Heart right ventricle (tissue), 16 donors: ENCODE data around the gene SCAMP3. TPM values are rescaled to one million over a fixed set of nuclear protein-coding genes. Genes with fewer than 3 reads are reported as not detected.

ENCODE experiments used
- ATAC-seq, 8 donors: fragments of 200-7000 bp; cut with Tn5 transposase; one replicate each; pipeline ENCODE4 v1.9.1; 2020; ENCODE audit warnings: mild to moderate bottlenecking in 8 of 8, moderate library complexity in 8 of 8, moderate number of reproducible peaks in 1 of 8
- DNase-seq, 2 donors: peaks; one replicate each; pipeline ENCODE4 v3.0.0-alpha.2; 2020
- H3K27ac ChIP-seq, 10 donors: fragments of 200-600 bp; sonication (generic) in 2 of 10; one replicate each; pipeline versions ENCODE4 v1.5.0 to v1.8.0; 2020 to 2022; ENCODE audit warnings: mild to moderate bottlenecking in 3 of 10
- H3K27me3 ChIP-seq, 7 donors: fragments of 200-600 bp; one replicate each; pipeline ENCODE4 v1.8.0; 2021 to 2022; ENCODE audit warnings: mild to moderate bottlenecking in 2 of 7
- H3K36me3 ChIP-seq, 9 donors: fragments of 200-600 bp; sonication (generic) in 1 of 9; one replicate each; pipeline versions ENCODE4 v1.5.0 to v1.8.0; 2020 to 2022; ENCODE audit warnings: mild to moderate bottlenecking in 2 of 9
- H3K4me1 ChIP-seq, 9 donors: fragments of 200-600 bp; sonication (generic) in 1 of 9; one replicate each; pipeline versions ENCODE4 v1.5.0 to v1.8.0; 2020 to 2022; ENCODE audit warnings: mild to moderate bottlenecking in 4 of 9
- H3K4me3 ChIP-seq, 10 donors: fragments of 200-600 bp; sonication (generic) in 2 of 10; one replicate each; pipeline versions ENCODE4 v1.5.0 to v1.8.0; 2020 to 2022; ENCODE audit warnings: mild to moderate bottlenecking in 7 of 10, moderate library complexity in 2 of 10
- H3K9me3 ChIP-seq, 11 donors: fragments of 200-600 bp in 10 of 11; sonication (generic) in 2 of 11; one replicate each; pipeline versions ENCODE4 v1.5.0 to v1.8.0; 2013 to 2022; ENCODE audit warnings: mild to moderate bottlenecking in 2 of 11, control low read depth in 1 of 11, moderate library complexity in 1 of 11
- CTCF ChIP-seq, 9 donors: fragments of 200-600 bp; sonication (generic) in 2 of 9; IDR thresholded peaks; one replicate each; pipeline versions ENCODE4 v1.5.0 to v1.8.0; 2021 to 2022; ENCODE audit warnings: antibody characterized with exemption in 9 of 9, mild to moderate bottlenecking in 5 of 9, moderate library complexity in 1 of 9
- WGBS, 2 donors: extraction: QIAGEN DNeasy Blood & Tissue Kit; methylation state at CpG; one replicate each; pipeline ENCODE4 v1.1.7; 2013; ENCODE audit warnings: inconsistent platforms in 1 of 2; 5-methylcytosine and 5-hydroxymethylcytosine counted together
- intact Hi-C, 10 donors: fragments of 100-400 bp; cut with DNase I; formaldehyde crosslinking; loops; one replicate each; pipeline versions ENCODE4 v1.11.1 to v1.14.2; 2022
- polyA plus RNA-seq, 2 donors: library from polyadenylated mRNA; stranded (reverse); fragments of 200-250 nt; gene quantifications; one replicate each; pipeline ENCODE4 v1.2.3, GENCODE V29; 2013
- total RNA-seq, 10 donors: library from RNA; stranded (reverse); fragmentation: NEBNext Ultra II Directional in 3 of 10; extraction: Animal tissue kit (Norgen Biotek cat#: 25700) in 3 of 10; gene quantifications; one replicate each; pipeline versions ENCODE4 v1.2.1 to v1.2.4, GENCODE V29; 2021 to 2023
- donor health status: Arrhythmogenic right ventricular cardiomyopathy.
- donor health status: ischemic (EF 13 %, LVEDD 7.1; RV severe dilation, severe dysfunction).
- donor health status: healthy with polysubstance abuse.
- donor health status: DM: no; HTN: yes; CAD: no.
- donor health status: DM: no; HTN: no; CAD: no.
- donor health status: ischemic (EF 25% LVEDD 6.9; RV normal size, moderate dysfunction).
- donor health status: ischemic (EF 25% LVEDD 5.7; RV mildly dilated, moderate dysfunction).
- donor health status: healthy.
- donor health status: DM: yes; HTN: yes; CAD: no.
- donor health status: Ischemic cardiomyopathy.
- donor health status: ischemic (EF 35%, LVEDD 5.7; RV mildly dilated, moderate dysfunction).
- donor health status: nonischemic (EF 11% LVEDD 7.7; RV severe dilation, severe dysfunction).
- donor health status: DM: yes; HTN: yes; CAD: no.
- donor health status: PGD.
- donor health status: ischemic (EF 29% LVEDD 5.4; RV normal size, mild dysfunction).
- donor health status: nonischemic (EF 23%, LVEDD 6.1; RV moderate dilation, normal function).

The SCAMP3 gene
- total and polyA plus RNA-seq, 12 donors, result 47.9 to 109 (median 60.1) TPM

GRCh38 chr1:155284476-155284875, 22.3 kb upstream of the SCAMP3 start:
- DNase-seq, result no peak
- no peak for ATAC-seq
- no peaks in the 10 kb centered on the region for H3K27me3 ChIP-seq
- no peaks in the 10 kb centered on the region for H3K36me3 ChIP-seq
- H3K4me3 ChIP-seq, result no peak overlapping the region
- no peak for TF ChIP-seq CTCF (IDR thresholded peaks at IDR 0.05)
- 92 to 94% methylated on average over 12 of the region's 12 CpGs for WGBS, 2 donors
- no peaks in the 10 kb centered on the region for H3K9me3 ChIP-seq
- no peaks in the 10 kb centered on the region for H3K4me1 ChIP-seq
- intact Hi-C loops, result no loop called here
- H3K27ac ChIP-seq, result no peak overlapping the region

- no peak for DNase-seq
- WGBS, 2 donors, result 93 to 96% methylated on average over 29 of the region's 29 CpGs
- Histone ChIP-seq H3K27me3 (no peaks in the 10 kb centered on the region), H3K27ac (no peak overlapping the region), H3K4me3 (no peak overlapping the region), H3K4me1 (peaks cover 0 to 13% (median 10%) of the 10 kb centered on the region in 9 donors), H3K9me3 (no peaks in the 10 kb centered on the region), H3K36me3 (no peaks in the 10 kb centered on the region)
- intact Hi-C loops, result no loop called here
- ATAC-seq, result no peak
- TF ChIP-seq CTCF (IDR thresholded peaks at IDR 0.05), result no peak
Observed at GRCh38 chr1:155282488-155283091, 20.4 kb upstream of the SCAMP3 start.

GRCh38 chr1:155279268-155279667, 17.1 kb upstream of the SCAMP3 start:
- WGBS, 2 donors, result 81 to 83% methylated on average over 2 of the region's 2 CpGs
- intact Hi-C loops, result loop anchor here in 4 of 10 donors (5.0 kb wide), 1 partner anchor 43 kb away; the partner anchor contains the start of gene RUSC1 (in 4 of the 4)
- Histone ChIP-seq H3K27me3 (no peaks in the 10 kb centered on the region), H3K4me1 (peaks cover 4 to 22% (median 19%) of the 10 kb centered on the region in 9 donors), H3K9me3 (no peaks in the 10 kb centered on the region), H3K27ac (no peak overlapping the region), H3K4me3 (no peak overlapping the region), H3K36me3 (no peaks in the 10 kb centered on the region)
- ATAC-seq, result no peak
- TF ChIP-seq CTCF (IDR thresholded peaks at IDR 0.05), result no peak
- no peak for DNase-seq

GRCh38 chr1:155278689-155279160, 16.6 kb upstream of the SCAMP3 start:
- Histone ChIP-seq H3K27ac (no peak overlapping the region), H3K4me3 (peak overlapping the region in 2 of 10 donors; percentile 69 to 71), H3K27me3 (no peaks in the 10 kb centered on the region), H3K36me3 (no peaks in the 10 kb centered on the region), H3K4me1 (peaks cover 5 to 27% (median 22%) of the 10 kb centered on the region in 9 donors), H3K9me3 (no peaks in the 10 kb centered on the region)
- WGBS, 2 donors, result 60% methylated on average over 10 of the region's 10 CpGs
- ATAC-seq (no peak), DNase-seq (no peak)
- no peak for TF ChIP-seq CTCF (IDR thresholded peaks at IDR 0.05)
- intact Hi-C loops, result loop anchor here in 4 of 10 donors (5.0 kb wide), 1 partner anchor 44 kb away; the partner anchor contains the start of gene RUSC1 (in 4 of the 4)
